IMR-90 (cell line): Measurements from ENCODE around the gene PTS. TPM values are rescaled to one million over a fixed set of nuclear protein-coding genes. Genes with fewer than 3 reads are reported as not detected.

ENCODE experiments used
- ATAC-seq: fragments of 200-7000 bp; cut with Tn5 transposase; 2 replicates; pipeline ENCODE4 v1.9.1; 2020; ENCODE audit warnings: low read depth, mild to moderate bottlenecking, moderate library complexity
- BruUV-seq: library from RNA; stranded (reverse); fragments of 400-500 nt; replicated peaks from 2 replicates; lab custom pipeline; 2021; lab: Mats Ljungman, UMichigan
- CTCF ChIA-PET: fragments of 300-600 bp; formaldehyde crosslinking; extraction: SDS; loops from one replicate; lab custom pipeline; 2021; ENCODE audit warnings: antibody characterized with exemption; lab: Yijun Ruan, JAX
- POLR2A ChIA-PET: fragments of 300-600 bp; sonication (Branson Sonifier 250); formaldehyde crosslinking; loops from one replicate; lab custom pipeline; 2022; ENCODE audit warnings: antibody characterized with exemption; ENCODE audit not compliant: unreplicated experiment; lab: Charles Lee
- DNase-seq: peaks from one replicate; pipeline ENCODE4 v3.0.0; 2013
- H2AFZ ChIP-seq: replicated peaks from 2 replicates; pipeline ENCODE3; 2013; ENCODE audit warnings: low read length, mild to moderate bottlenecking; ENCODE audit not compliant: poor library complexity
- H2AK5ac ChIP-seq: 2 replicates; pipeline ENCODE4 v1.6.1; 2013; ENCODE audit warnings: low read depth, low read length, inconsistent platforms
- H2AK9ac ChIP-seq: replicated peaks from 2 replicates; pipeline ENCODE3; 2013; ENCODE audit warnings: mild to moderate bottlenecking, low read depth, low read length, moderate library complexity; ENCODE audit not compliant: poor library complexity
- H2BK120ac ChIP-seq: 2 replicates; pipeline ENCODE4 v1.6.1; 2013; ENCODE audit warnings: low read depth, low read length, inconsistent platforms
- H2BK15ac ChIP-seq: 3 replicates; pipeline ENCODE4 v1.6.1; 2013; ENCODE audit warnings: low read depth, low read length, inconsistent platforms
- H2BK20ac ChIP-seq: 2 replicates; pipeline ENCODE4 v1.6.1; 2013; ENCODE audit warnings: low read depth, mild to moderate bottlenecking, inconsistent platforms, low read length, moderate library complexity
- H2BK5ac ChIP-seq: 2 replicates; pipeline ENCODE4 v1.6.1; 2013; ENCODE audit warnings: mild to moderate bottlenecking, low read depth, low read length, inconsistent platforms; ENCODE audit not compliant: poor library complexity, severe bottlenecking
- H3K14ac ChIP-seq: replicated peaks from 2 replicates; pipeline ENCODE4 v1.6.1; 2013; ENCODE audit warnings: low read depth, low read length, inconsistent platforms
- H3K18ac ChIP-seq: 2 replicates; pipeline ENCODE4 v1.6.1; 2013; ENCODE audit warnings: low read depth, low read length, control low read depth
- H3K23ac ChIP-seq: 2 replicates; pipeline ENCODE4 v1.6.1; 2013; ENCODE audit warnings: low read depth, low read length, inconsistent platforms
- H3K27ac ChIP-seq: 2 replicates; pipeline ENCODE4 v1.5.1; 2013; ENCODE audit warnings: mild to moderate bottlenecking, control low read depth, low read length; ENCODE audit not compliant: insufficient read depth
- H3K27me3 ChIP-seq: 2 replicates; pipeline ENCODE4 v1.6.1; 2013; ENCODE audit warnings: low read length; ENCODE audit not compliant: control insufficient read depth, insufficient read depth
- H3K36me3 ChIP-seq: 2 replicates; pipeline ENCODE4 v1.6.1; 2013; ENCODE audit warnings: low read length, mixed read lengths; ENCODE audit not compliant: control insufficient read depth, insufficient read depth
- H3K4ac ChIP-seq: 2 replicates; pipeline ENCODE4 v1.6.1; 2013; ENCODE audit warnings: low read depth, low read length, inconsistent platforms
- H3K4me1 ChIP-seq: 2 replicates; pipeline ENCODE4 v1.6.1; 2013; ENCODE audit warnings: low read length, mixed read lengths; ENCODE audit not compliant: control insufficient read depth, insufficient read depth
- H3K4me2 ChIP-seq: 2 replicates; pipeline ENCODE4 v1.6.1; 2013; ENCODE audit warnings: low read depth, mild to moderate bottlenecking, control low read depth, low read length, moderate library complexity
- H3K4me3 ChIP-seq: 2 replicates; pipeline ENCODE4 v1.5.1; 2013; ENCODE audit warnings: low read depth, mild to moderate bottlenecking, control low read depth, low read length, moderate library complexity; ENCODE audit not compliant: insufficient read depth
- H3K56ac ChIP-seq: 2 replicates; pipeline ENCODE4 v1.6.1; 2013; ENCODE audit warnings: low read length, inconsistent platforms; ENCODE audit not compliant: insufficient read depth; ENCODE audit errors: extremely low read depth
- H3K79me1 ChIP-seq, 2 experiments: 2 replicates each; pipeline ENCODE4 v1.6.1; 2013; ENCODE audit warnings: low read length in 2 of 2, inconsistent platforms in 1 of 2, low read depth in 1 of 2
- H3K9ac ChIP-seq: 2 replicates; pipeline ENCODE4 v1.6.1; 2013; ENCODE audit warnings: low read depth, low read length, control low read depth
- H3K9me1 ChIP-seq: 2 replicates; pipeline ENCODE4 v1.6.1; 2013; ENCODE audit warnings: low read length, inconsistent platforms; ENCODE audit not compliant: insufficient read depth
- H3K9me3 ChIP-seq: 2 replicates; pipeline ENCODE4 v1.6.1; 2013; ENCODE audit warnings: low read length; ENCODE audit not compliant: control insufficient read depth, insufficient read depth
- H4K20me1 ChIP-seq: 2 replicates; pipeline ENCODE4 v1.6.1; 2013; ENCODE audit warnings: low read length, inconsistent platforms; ENCODE audit not compliant: insufficient read depth
- H4K5ac ChIP-seq: 2 replicates; pipeline ENCODE4 v1.6.1; 2013; ENCODE audit warnings: mild to moderate bottlenecking, low read depth, low read length, control low read depth
- H4K8ac ChIP-seq, 2 experiments: 2 replicates each; pipeline ENCODE4 v1.6.1; 2013; ENCODE audit warnings: low read depth in 2 of 2, low read length in 2 of 2, control low read depth in 1 of 2, inconsistent platforms in 1 of 2
- H4K91ac ChIP-seq: 2 replicates; pipeline ENCODE4 v1.6.1; 2013; ENCODE audit warnings: low read depth, low read length, inconsistent platforms; ENCODE audit not compliant: insufficient read depth
- BHLHE40 ChIP-seq: fragments of 150-350 bp; IDR thresholded peaks from 2 replicates; pipeline ENCODE4 v1.6.1; 2016; ENCODE audit warnings: mild to moderate bottlenecking, low read depth, low read length
- CEBPB ChIP-seq: IDR thresholded peaks from 2 replicates; pipeline ENCODE4 v1.6.1; 2012; ENCODE audit warnings: low read depth, low read length, improper control_type of control experiment
- CHD1 ChIP-seq: IDR thresholded peaks from 2 replicates; pipeline ENCODE4 v1.6.1; 2012; ENCODE audit warnings: low read depth, low read length, improper control_type of control experiment
- CTCF ChIP-seq: conservative IDR thresholded peaks from 2 replicates; pipeline ENCODE4 v1.5.1; 2012; ENCODE audit warnings: mild to moderate bottlenecking, low read depth, low read length, improper control_type of control experiment
- MAFK ChIP-seq: IDR thresholded peaks from 2 replicates; pipeline ENCODE4 v1.6.1; 2012; ENCODE audit warnings: low read depth, low read length, improper control_type of control experiment
- MAZ ChIP-seq: IDR thresholded peaks from 2 replicates; pipeline ENCODE4 v1.6.1; 2012; ENCODE audit warnings: low read depth, mild to moderate bottlenecking, low read length, improper control_type of control experiment, moderate library complexity, borderline replicate concordance
- MXI1 ChIP-seq: IDR thresholded peaks from 2 replicates; pipeline ENCODE4 v1.6.1; 2012; ENCODE audit warnings: low read depth, mild to moderate bottlenecking, low read length, moderate library complexity, borderline replicate concordance
- NFE2L2 ChIP-seq: fragments of 150-350 bp; IDR thresholded peaks from 2 replicates; pipeline ENCODE4 v1.6.1; 2016; ENCODE audit warnings: low read depth, mild to moderate bottlenecking, low read length
- POLR2A ChIP-seq: IDR thresholded peaks from 2 replicates; pipeline ENCODE4 v1.6.1; 2012; ENCODE audit warnings: mild to moderate bottlenecking, low read depth, low read length
- RAD21 ChIP-seq: IDR thresholded peaks from 2 replicates; pipeline ENCODE4 v1.6.1; 2012; ENCODE audit warnings: low read length, improper control_type of control experiment
- RCOR1 ChIP-seq: IDR thresholded peaks from 2 replicates; pipeline ENCODE4 v1.6.1; 2012; ENCODE audit warnings: mild to moderate bottlenecking, low read length, improper control_type of control experiment; ENCODE audit not compliant: insufficient replicate concordance
- RFX5 ChIP-seq: IDR thresholded peaks from 2 replicates; pipeline ENCODE4 v1.8.0; 2012; ENCODE audit warnings: low read depth, mild to moderate bottlenecking, low read length, moderate library complexity
- SMC3 ChIP-seq: fragments of 150-350 bp; IDR thresholded peaks from 2 replicates; pipeline ENCODE4 v1.6.1; 2016; ENCODE audit warnings: low read depth, mild to moderate bottlenecking, antibody characterized with exemption, low read length, moderate library complexity
- WGBS, 2 experiments: methylation state at CpG; one replicate each; pipeline versions ENCODE4 v1.1.5 to v1.1.7; 2013; ENCODE audit warnings: missing lambda C conversion rate in 2 of 2; ENCODE audit not compliant: insufficient read length in 1 of 2; ENCODE audit errors: extremely low coverage in 2 of 2; 5-methylcytosine and 5-hydroxymethylcytosine counted together
- dilution Hi-C: fragments of 300-500 bp; cut with HindIII; formaldehyde crosslinking; loops from one replicate; pipeline ENCODE4 v1.14.3; 2018; ENCODE audit warnings: low sequenced_read_pairs; ENCODE audit not compliant: unreplicated experiment
- in situ Hi-C: fragments of 300-500 bp; cut with MboI; formaldehyde crosslinking; loops from 3 replicates; pipeline ENCODE4 v1.14.3; 2019; ENCODE audit warnings: low sequenced_read_pairs, inconsistent platforms, mixed read lengths
- intact Hi-C: fragments of 100-400 bp; cut with micrococcal nuclease; formaldehyde crosslinking; loops from 2 replicates; pipeline ENCODE4 v1.10.0; 2022
- polyA plus RNA-seq, 3 experiments: library from polyadenylated mRNA; depleted of rRNA; stranded (reverse); fragments of >200 nt; gene quantifications; 2 replicates each; pipeline ENCODE4 v1.2.3, GENCODE V29; 2012; ENCODE audit warnings: low replicate concordance in 1 of 3
- total RNA-seq: library from RNA; depleted of rRNA; stranded (reverse); fragments of >200 nt; gene quantifications from 2 replicates; pipeline ENCODE4 v1.2.3, GENCODE V29; 2012
- TF ChIP-seq, protein P1 (sequence below): fragments of 150-350 bp; IDR thresholded peaks from 2 replicates; pipeline ENCODE4 v1.6.1; 2017; ENCODE audit warnings: mild to moderate bottlenecking, antibody characterized with exemption, low read length, low read depth
- TF ChIP-seq, protein P2 (sequence below): fragments of 150-350 bp; IDR thresholded peaks from 2 replicates; pipeline ENCODE4 v1.6.1; 2016; ENCODE audit warnings: low read depth, mild to moderate bottlenecking, low read length, moderate library complexity, borderline replicate concordance

PTS gene
- total and polyA plus RNA-seq, 2 of the 4 experiments (the other 2 are of a cell fraction): 21.0 to 51.8 TPM

- Histone ChIP-seq H3K27ac (no peak overlapping the region), H3K79me1 (no peaks in the 10 kb centered on the region), H2BK5ac (no peak overlapping the region), H2AFZ (no peak overlapping the region), H3K27me3 (no peaks in the 10 kb centered on the region), H3K14ac (no peak overlapping the region), H3K23ac (no peak overlapping the region), H3K4ac (no peak overlapping the region), H3K18ac (no peak overlapping the region; the same call in 1 of the 2 replicates), H4K5ac (no peak overlapping the region), H3K36me3 (no peaks in the 10 kb centered on the region), H2AK9ac (no peak overlapping the region), H3K9me3 (no peaks in the 10 kb centered on the region), H2AK5ac (no peak overlapping the region), H4K8ac (no peak overlapping the region), H3K56ac (no peak overlapping the region), H3K4me3 (no peak overlapping the region), H4K91ac (no peak overlapping the region), H3K4me2 (no peak overlapping the region), H3K9me1 (peaks cover 5% of the 10 kb centered on the region), H2BK120ac (no peak overlapping the region), H2BK15ac (no peak overlapping the region), H3K4me1 (peaks cover 13% of the 10 kb centered on the region), H2BK20ac (no peak overlapping the region), H4K20me1 (no peaks in the 10 kb centered on the region), H3K9ac (no peak overlapping the region)
- DNase-seq (no peak), ATAC-seq (no peak)
- ChIA-PET CTCF (interaction anchor here (1.4 kb wide), 1 partner anchor 69 kb away, joined by 4 read pairs; no protein-coding TSS in a partner anchor), POLR2A (no interaction called here)
- TF ChIP-seq SMC3 (no peak), RCOR1 (no peak), CEBPB (no peak), RFX5 (no peak), BHLHE40 (no peak), MAZ (no peak), MXI1 (no peak), MAFK (no peak), POLR2A (no peak), NFE2L2 (no peak), CHD1 (no peak), CTCF (no peak), RAD21 (no peak)
- TF ChIP-seq, protein P1, sequence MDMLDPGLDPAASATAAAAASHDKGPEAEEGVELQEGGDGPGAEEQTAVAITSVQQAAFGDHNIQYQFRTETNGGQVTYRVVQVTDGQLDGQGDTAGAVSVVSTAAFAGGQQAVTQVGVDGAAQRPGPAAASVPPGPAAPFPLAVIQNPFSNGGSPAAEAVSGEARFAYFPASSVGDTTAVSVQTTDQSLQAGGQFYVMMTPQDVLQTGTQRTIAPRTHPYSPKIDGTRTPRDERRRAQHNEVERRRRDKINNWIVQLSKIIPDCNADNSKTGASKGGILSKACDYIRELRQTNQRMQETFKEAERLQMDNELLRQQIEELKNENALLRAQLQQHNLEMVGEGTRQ: no peak
- TF ChIP-seq, protein P2, sequence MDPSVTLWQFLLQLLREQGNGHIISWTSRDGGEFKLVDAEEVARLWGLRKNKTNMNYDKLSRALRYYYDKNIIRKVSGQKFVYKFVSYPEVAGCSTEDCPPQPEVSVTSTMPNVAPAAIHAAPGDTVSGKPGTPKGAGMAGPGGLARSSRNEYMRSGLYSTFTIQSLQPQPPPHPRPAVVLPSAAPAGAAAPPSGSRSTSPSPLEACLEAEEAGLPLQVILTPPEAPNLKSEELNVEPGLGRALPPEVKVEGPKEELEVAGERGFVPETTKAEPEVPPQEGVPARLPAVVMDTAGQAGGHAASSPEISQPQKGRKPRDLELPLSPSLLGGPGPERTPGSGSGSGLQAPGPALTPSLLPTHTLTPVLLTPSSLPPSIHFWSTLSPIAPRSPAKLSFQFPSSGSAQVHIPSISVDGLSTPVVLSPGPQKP: no peak
- in situ Hi-C loops (loop anchor here (25.0 kb wide), 1 partner anchor 1326 kb away; no protein-coding TSS in a partner anchor), intact Hi-C loops (loop anchor here (5.0 to 10.0 kb wide), 3 partner anchors 34 to 1523 kb away; partner anchors contain the start of gene BCO2), dilution Hi-C loops (no loop called here)
- no CpG with 5 or more reads among the region's 2 CpGs for WGBS, 2 experiments
- BruUV-seq: no TSS peak
Observed at GRCh38 chr11:112211536-112211935, 14.7 kb upstream of the PTS start.
